Measurements from ENCODE around the gene RLF.

- no peak for TF ChIP-seq POLR2AphosphoS5 (IDR thresholded peaks at IDR 0.05; ENCODE audit: low read depth, low read length)
- TF ChIP-seq TAF1 (IDR thresholded peaks at IDR 0.05; ENCODE audit: borderline replicate concordance, insufficient read depth, low read length), result no peak
- TF ChIP-seq SIN3A (IDR thresholded peaks at IDR 0.05; ENCODE audit: borderline replicate concordance, insufficient read depth, low read length), result no peak
- no peak for TF ChIP-seq FOXP2 (optimal IDR thresholded peaks at IDR 0.05; ENCODE audit: borderline replicate concordance, extremely low read depth, extremely low read length, insufficient read depth)
Observed at GRCh38 chr1:40241362-40241761, 80.2 kb downstream of the RLF start.

All from PFSK-1 (cell line).